HCT116 (cell line): ENCODE measurements around the gene CEACAM18. TPM values are rescaled to one million over a fixed set of nuclear protein-coding genes. Genes with fewer than 3 reads are reported as not detected.

Experiments
- ATAC-seq: fragments of 200-7000 bp; cut with Tn5 transposase; 2 replicates; pipeline ENCODE4 v1.9.1; 2020; ENCODE audit warnings: mild to moderate bottlenecking, moderate library complexity
- BruUV-seq: library from RNA; stranded (reverse); fragments of 400-500 nt; replicated peaks from 2 replicates; lab custom pipeline; 2021; lab: Mats Ljungman, UMichigan
- CTCF ChIA-PET: fragments of 300-600 bp; sonication (Branson Sonifier 250); formaldehyde crosslinking; loops from one replicate; lab custom pipeline; 2021; ENCODE audit warnings: antibody characterized with exemption; lab: Charles Lee
- POLR2A ChIA-PET: fragments of 300-600, 350-600 bp; sonication (Branson Sonifier 250); formaldehyde crosslinking; loops from one replicate; lab custom pipeline; 2021; ENCODE audit warnings: antibody characterized with exemption; lab: Charles Lee
- RAD21 ChIA-PET, 2 experiments: fragments of 300-600 bp; sonication (Branson Sonifier 250); formaldehyde crosslinking; loops; one replicate each; lab custom pipeline; 2023; ENCODE audit warnings: low total read pairs in 2 of 2; ENCODE audit not compliant: uncharacterized antibody in 2 of 2, unreplicated experiment in 2 of 2, low non-redundant PET in 1 of 2; lab: Charles Lee
- DNase-seq: peaks from one replicate; pipeline ENCODE4 v3.0.0-alpha.2; 2010; ENCODE audit warnings: low read depth, low spot score
- H2AFZ ChIP-seq: fragments of 200-600 bp; shearing (Covaris generic), sonication (generic); 2 replicates; pipeline ENCODE4 v1.6.1; 2017; ENCODE audit warnings: low read depth, mixed run types, mixed read lengths, antibody characterized with exemption, low read length; ENCODE audit not compliant: poor library complexity, severe bottlenecking
- H3K27ac ChIP-seq: 2 replicates; pipeline ENCODE4 v1.5.1; 2012; ENCODE audit warnings: low read depth, low read length
- H3K27me3 ChIP-seq: fragments of 200-600 bp; sonication (generic); 2 replicates; pipeline ENCODE4 v1.6.1; 2016; ENCODE audit warnings: mixed run types, low read length, mixed read lengths; ENCODE audit not compliant: insufficient read depth
- H3K36me3 ChIP-seq, 2 experiments: fragments of 200-500 bp in 1 of 2; fragments of 200-600 bp in 1 of 2; sonication (Bioruptor generic) in 1 of 2; sonication (generic) in 1 of 2; 2 replicates each; pipeline versions ENCODE4 v1.5.1 to v1.6.1; 2014 to 2016; ENCODE audit warnings: low read length in 2 of 2, inconsistent platforms in 1 of 2, mixed read lengths in 1 of 2, mixed run types in 1 of 2; ENCODE audit not compliant: insufficient read depth in 2 of 2, control insufficient read depth in 1 of 2
- H3K4me1 ChIP-seq, 2 experiments: fragments of 200-600 bp in 1 of 2; sonication (generic) in 1 of 2; 2 replicates each; pipeline versions ENCODE4 v1.5.1 to v1.6.1; 2012 to 2017; ENCODE audit warnings: low read length in 2 of 2, inconsistent platforms in 1 of 2, mild to moderate bottlenecking in 1 of 2, mixed read lengths in 1 of 2, mixed run types in 1 of 2, moderate library complexity in 1 of 2; ENCODE audit not compliant: insufficient read depth in 2 of 2, control insufficient read depth in 1 of 2
- H3K4me2 ChIP-seq: fragments of 200-600 bp; sonication (generic); 2 replicates; pipeline ENCODE4 v1.6.1; 2017; ENCODE audit warnings: mixed run types, low read length, mixed read lengths
- H3K4me3 ChIP-seq, 2 experiments: fragments of 200-600 bp in 1 of 2; sonication (generic) in 1 of 2; replicated peaks in 1 of 2; 2 replicates each; pipeline ENCODE4 v1.5.1; 2011 to 2016; ENCODE audit warnings: low read length in 2 of 2, control low read depth in 1 of 2, low read depth in 1 of 2, mild to moderate bottlenecking in 1 of 2, mixed read lengths in 1 of 2, mixed run types in 1 of 2
- H3K79me2 ChIP-seq: fragments of 200-600 bp; sonication (generic); 2 replicates; pipeline ENCODE4 v1.6.1; 2017; ENCODE audit warnings: mild to moderate bottlenecking, mixed run types, low read length, moderate library complexity, mixed read lengths; ENCODE audit not compliant: insufficient read depth
- H3K9ac ChIP-seq: fragments of 200-600 bp; sonication (generic); 2 replicates; pipeline ENCODE4 v1.6.1; 2016; ENCODE audit warnings: low read length, mixed read lengths
- H3K9me2 ChIP-seq: fragments of 200-600 bp; sonication (generic), shearing (Covaris generic); 2 replicates; pipeline ENCODE4 v1.6.1; 2017; ENCODE audit warnings: mixed run types, mild to moderate bottlenecking, moderate library complexity; ENCODE audit not compliant: insufficient read depth
- H3K9me3 ChIP-seq, 2 experiments: fragments of 200-500 bp in 1 of 2; fragments of 200-600 bp in 1 of 2; sonication (Bioruptor generic) in 1 of 2; sonication (generic) in 1 of 2; 2 replicates each; pipeline ENCODE4 v1.6.1; 2014 to 2017; ENCODE audit warnings: low read length in 2 of 2, mixed read lengths in 2 of 2, inconsistent platforms in 1 of 2, low read depth in 1 of 2, mild to moderate bottlenecking in 1 of 2, mixed run types in 1 of 2, moderate library complexity in 1 of 2; ENCODE audit not compliant: control insufficient read depth in 1 of 2, insufficient read depth in 1 of 2
- H4K20me1 ChIP-seq: fragments of 200-600 bp; sonication (generic), shearing (Covaris generic); 2 replicates; pipeline ENCODE4 v1.6.1; 2017; ENCODE audit warnings: mixed run types, mild to moderate bottlenecking, moderate library complexity; ENCODE audit not compliant: insufficient read depth
- CBX3 ChIP-seq: IDR thresholded peaks from 2 replicates; pipeline ENCODE4 v1.6.1; 2012; ENCODE audit warnings: low read depth
- ELF1 ChIP-seq: IDR thresholded peaks from 2 replicates; pipeline ENCODE4 v1.6.1; 2012; ENCODE audit warnings: low read depth, borderline replicate concordance
- EZH2 ChIP-seq: fragments of 200-600 bp; sonication (generic); IDR thresholded peaks from 2 replicates; pipeline ENCODE4 v1.6.1; 2017; ENCODE audit warnings: antibody characterized with exemption, mixed run types
- EZH2phosphoT487 ChIP-seq: fragments of 200-600 bp; IDR thresholded peaks from 2 replicates; pipeline ENCODE4 v1.6.1; 2018; ENCODE audit warnings: antibody characterized with exemption, borderline replicate concordance
- FOSL1 ChIP-seq: IDR thresholded peaks from 2 replicates; pipeline ENCODE4 v1.6.1; 2012; ENCODE audit warnings: low read depth
- POLR2A ChIP-seq: IDR thresholded peaks from 2 replicates; pipeline ENCODE4 v1.7.0; 2011; ENCODE audit warnings: borderline replicate concordance; ENCODE audit not compliant: insufficient read depth, insufficient read length; ENCODE audit errors: extremely low read depth
- POLR2AphosphoS5 ChIP-seq: IDR thresholded peaks from 2 replicates; pipeline ENCODE4 v1.6.1; 2011; ENCODE audit warnings: mild to moderate bottlenecking, low read depth, low read length, moderate library complexity
- SIN3A ChIP-seq: IDR thresholded peaks from 2 replicates; pipeline ENCODE4 v1.6.1; 2012; ENCODE audit warnings: low read depth
- YY1 ChIP-seq: IDR thresholded peaks from 2 replicates; pipeline ENCODE4 v1.6.1; 2011; ENCODE audit warnings: low read length, low read depth, moderate library complexity, mild to moderate bottlenecking; ENCODE audit not compliant: insufficient replicate concordance; ENCODE audit errors: extremely low read depth
- ZFX ChIP-seq: fragments of 450-650 bp; IDR thresholded peaks from 2 replicates; pipeline ENCODE4 v1.6.1; 2017
- ZNF274 ChIP-seq: fragments of 200-500 bp; sonication (Bioruptor generic); IDR thresholded peaks from 2 replicates; pipeline ENCODE4 v1.6.1; 2014; ENCODE audit warnings: mild to moderate bottlenecking, low read depth, low read length, inconsistent platforms
- intact Hi-C: fragments of 100-400 bp; cut with micrococcal nuclease; formaldehyde crosslinking; loops from 2 replicates; pipeline ENCODE4 v1.10.0; 2022
- total RNA-seq: library from RNA; stranded (reverse); gene quantifications from one replicate; pipeline ENCODE4 v1.2.1, GENCODE V29; 2021; ENCODE audit not compliant: unreplicated experiment
- TF ChIP-seq, protein P1 (sequence below): IDR thresholded peaks from 2 replicates; pipeline ENCODE4 v1.6.1; 2011; ENCODE audit warnings: mild to moderate bottlenecking, low read length, moderate library complexity; ENCODE audit not compliant: insufficient replicate concordance; ENCODE audit errors: extremely low read depth
- TF ChIP-seq, protein P2 (sequence below): IDR thresholded peaks from 2 replicates; pipeline ENCODE4 v1.6.1; 2012
- TF ChIP-seq, protein P3 (sequence below): IDR thresholded peaks from 2 replicates; pipeline ENCODE4 v1.6.1; 2012; ENCODE audit warnings: low read depth

The CEACAM18 gene
- total RNA-seq, 1 experiment from 2014 or later, result not detected

DNA sequence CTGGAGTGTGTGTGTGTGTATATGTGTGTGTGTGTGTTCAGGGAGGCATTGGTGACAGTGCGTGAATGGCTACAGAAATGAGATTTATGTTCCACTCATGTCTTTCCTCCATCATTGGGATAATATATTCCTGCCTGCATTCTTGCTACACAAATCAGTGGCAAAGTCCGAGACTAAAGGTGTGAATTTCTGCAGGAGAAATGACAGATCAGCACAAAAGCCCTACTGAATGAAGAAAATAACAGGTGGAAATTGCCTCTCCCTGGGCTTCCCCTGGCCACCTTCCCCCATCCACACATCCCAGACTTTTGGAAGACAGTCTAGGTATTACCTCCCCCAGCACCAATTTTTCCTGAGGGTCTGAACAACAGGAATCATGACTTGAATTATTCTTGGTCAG is 43.0 kb downstream of the CEACAM18 start:
- ATAC-seq (no peak), DNase-seq (no peak)
- Histone ChIP-seq H2AFZ (no peak overlapping the region), H3K27me3 (peaks cover 22% of the 10 kb centered on the region), H3K9me3 (no peaks in the 10 kb centered on the region; a peak in 1 of 4 replicates), H3K4me1 (no peaks in the 10 kb centered on the region), H3K4me3 (no peak overlapping the region), H3K9ac (no peak overlapping the region), H3K36me3 (no peaks in the 10 kb centered on the region), H4K20me1 (no peaks in the 10 kb centered on the region), H3K4me2 (no peak overlapping the region), H3K9me2 (no peaks in the 10 kb centered on the region), H3K27ac (no peak overlapping the region), H3K79me2 (no peaks in the 10 kb centered on the region)
- TF ChIP-seq CBX3 (no peak), ELF1 (no peak), ZNF274 (no peak), POLR2AphosphoS5 (no peak), POLR2A (no peak), EZH2phosphoT487 (no peak), FOSL1 (no peak), EZH2 (no peak), ZFX (no peak), YY1 (no peak), SIN3A (no peak)
- TF ChIP-seq, protein P1, sequence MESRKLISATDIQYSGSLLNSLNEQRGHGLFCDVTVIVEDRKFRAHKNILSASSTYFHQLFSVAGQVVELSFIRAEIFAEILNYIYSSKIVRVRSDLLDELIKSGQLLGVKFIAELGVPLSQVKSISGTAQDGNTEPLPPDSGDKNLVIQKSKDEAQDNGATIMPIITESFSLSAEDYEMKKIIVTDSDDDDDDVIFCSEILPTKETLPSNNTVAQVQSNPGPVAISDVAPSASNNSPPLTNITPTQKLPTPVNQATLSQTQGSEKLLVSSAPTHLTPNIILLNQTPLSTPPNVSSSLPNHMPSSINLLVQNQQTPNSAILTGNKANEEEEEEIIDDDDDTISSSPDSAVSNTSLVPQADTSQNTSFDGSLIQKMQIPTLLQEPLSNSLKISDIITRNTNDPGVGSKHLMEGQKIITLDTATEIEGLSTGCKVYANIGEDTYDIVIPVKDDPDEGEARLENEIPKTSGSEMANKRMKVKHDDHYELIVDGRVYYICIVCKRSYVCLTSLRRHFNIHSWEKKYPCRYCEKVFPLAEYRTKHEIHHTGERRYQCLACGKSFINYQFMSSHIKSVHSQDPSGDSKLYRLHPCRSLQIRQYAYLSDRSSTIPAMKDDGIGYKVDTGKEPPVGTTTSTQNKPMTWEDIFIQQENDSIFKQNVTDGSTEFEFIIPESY, result no peak
- TF ChIP-seq, protein P2, sequence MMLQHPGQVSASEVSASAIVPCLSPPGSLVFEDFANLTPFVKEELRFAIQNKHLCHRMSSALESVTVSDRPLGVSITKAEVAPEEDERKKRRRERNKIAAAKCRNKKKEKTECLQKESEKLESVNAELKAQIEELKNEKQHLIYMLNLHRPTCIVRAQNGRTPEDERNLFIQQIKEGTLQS, result no peak
- TF ChIP-seq, protein P3, sequence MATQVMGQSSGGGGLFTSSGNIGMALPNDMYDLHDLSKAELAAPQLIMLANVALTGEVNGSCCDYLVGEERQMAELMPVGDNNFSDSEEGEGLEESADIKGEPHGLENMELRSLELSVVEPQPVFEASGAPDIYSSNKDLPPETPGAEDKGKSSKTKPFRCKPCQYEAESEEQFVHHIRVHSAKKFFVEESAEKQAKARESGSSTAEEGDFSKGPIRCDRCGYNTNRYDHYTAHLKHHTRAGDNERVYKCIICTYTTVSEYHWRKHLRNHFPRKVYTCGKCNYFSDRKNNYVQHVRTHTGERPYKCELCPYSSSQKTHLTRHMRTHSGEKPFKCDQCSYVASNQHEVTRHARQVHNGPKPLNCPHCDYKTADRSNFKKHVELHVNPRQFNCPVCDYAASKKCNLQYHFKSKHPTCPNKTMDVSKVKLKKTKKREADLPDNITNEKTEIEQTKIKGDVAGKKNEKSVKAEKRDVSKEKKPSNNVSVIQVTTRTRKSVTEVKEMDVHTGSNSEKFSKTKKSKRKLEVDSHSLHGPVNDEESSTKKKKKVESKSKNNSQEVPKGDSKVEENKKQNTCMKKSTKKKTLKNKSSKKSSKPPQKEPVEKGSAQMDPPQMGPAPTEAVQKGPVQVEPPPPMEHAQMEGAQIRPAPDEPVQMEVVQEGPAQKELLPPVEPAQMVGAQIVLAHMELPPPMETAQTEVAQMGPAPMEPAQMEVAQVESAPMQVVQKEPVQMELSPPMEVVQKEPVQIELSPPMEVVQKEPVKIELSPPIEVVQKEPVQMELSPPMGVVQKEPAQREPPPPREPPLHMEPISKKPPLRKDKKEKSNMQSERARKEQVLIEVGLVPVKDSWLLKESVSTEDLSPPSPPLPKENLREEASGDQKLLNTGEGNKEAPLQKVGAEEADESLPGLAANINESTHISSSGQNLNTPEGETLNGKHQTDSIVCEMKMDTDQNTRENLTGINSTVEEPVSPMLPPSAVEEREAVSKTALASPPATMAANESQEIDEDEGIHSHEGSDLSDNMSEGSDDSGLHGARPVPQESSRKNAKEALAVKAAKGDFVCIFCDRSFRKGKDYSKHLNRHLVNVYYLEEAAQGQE, result no peak
- ChIA-PET POLR2A (no interaction called here), RAD21 (no interaction called here), CTCF (no interaction called here)
- BruUV-seq, result no TSS peak
- intact Hi-C loops, result no loop called here
